Naive B cell (primary cell): ENCODE measurements around the gene RAB44. TPM values are rescaled to one million over a fixed set of nuclear protein-coding genes. Genes with fewer than 3 reads are reported as not detected.

Experiments
- ATAC-seq, 2 donors: fragments of 150-1000 bp; cut with Tn5 transposase; 2 replicates each; pipeline ENCODE4 v1.10.0; 2021; ENCODE audit warnings: low read depth in 2 of 2, mild to moderate bottlenecking in 2 of 2, moderate library complexity in 2 of 2
- DNase-seq: peaks from one replicate; pipeline ENCODE4 v3.0.0; 2022
- H3K27ac Mint-ChIP-seq, 6 donors: one replicate each; pipeline ENCODE4 v1.8.0; 2020 to 2022; ENCODE audit warnings: mild to moderate bottlenecking in 6 of 6, mixed read lengths in 6 of 6, moderate library complexity in 5 of 6, inconsistent platforms in 2 of 6
- H3K27me3 Mint-ChIP-seq, 3 donors: one replicate each; pipeline ENCODE4 v1.8.0; 2021 to 2022; ENCODE audit warnings: mixed read lengths in 3 of 3, mild to moderate bottlenecking in 1 of 3
- H3K36me3 Mint-ChIP-seq, 2 donors: one replicate each; pipeline ENCODE4 v1.8.0; 2020 to 2022; ENCODE audit warnings: mixed read lengths in 2 of 2, inconsistent platforms in 1 of 2, mild to moderate bottlenecking in 1 of 2
- H3K4me1 Mint-ChIP-seq, 3 donors: one replicate each; pipeline ENCODE4 v1.8.0; 2020 to 2022; ENCODE audit warnings: mixed read lengths in 3 of 3, inconsistent platforms in 1 of 3, mild to moderate bottlenecking in 1 of 3, moderate library complexity in 1 of 3
- H3K4me3 Mint-ChIP-seq, 8 donors: one replicate each; pipeline ENCODE4 v1.8.0; 2020 to 2022; ENCODE audit warnings: mild to moderate bottlenecking in 8 of 8, mixed read lengths in 8 of 8, moderate library complexity in 8 of 8, inconsistent platforms in 2 of 8
- H3K9me3 Mint-ChIP-seq, 7 donors: one replicate each; pipeline ENCODE4 v1.8.0; 2020 to 2022; ENCODE audit warnings: mixed read lengths in 7 of 7, mild to moderate bottlenecking in 5 of 7, inconsistent platforms in 2 of 7, moderate library complexity in 1 of 7
- polyA plus RNA-seq, 6 donors: library from polyadenylated mRNA; unstranded; fragments of 300-500 nt; fragmentation: Illumina TruSeq; gene quantifications; one replicate each; pipeline ENCODE4 v1.2.3, GENCODE V29; 2021; ENCODE audit warnings: low read depth in 6 of 6

RAB44 gene
- polyA plus RNA-seq, 6 donors from 2014 or later = not detected

- peaks cover 40 to 58% (median 51%) of the 10 kb centered on the region in 3 donors for H3K4me1 Mint-ChIP-seq
- ATAC-seq (no peak), DNase-seq (no peak)
- peak overlapping the region in 1 of 8 donors; percentile 43 for H3K4me3 Mint-ChIP-seq
- H3K27ac Mint-ChIP-seq = no peak overlapping the region
- peaks cover 0 to 8% of the 10 kb centered on the region in 2 donors for H3K36me3 Mint-ChIP-seq
- H3K27me3 Mint-ChIP-seq = no peaks in the 10 kb centered on the region
- H3K9me3 Mint-ChIP-seq = no peaks in the 10 kb centered on the region
These were observed 39.6 kb downstream of the RAB44 start for GRCh38 chr6:36737043-36737785.

DNA sequence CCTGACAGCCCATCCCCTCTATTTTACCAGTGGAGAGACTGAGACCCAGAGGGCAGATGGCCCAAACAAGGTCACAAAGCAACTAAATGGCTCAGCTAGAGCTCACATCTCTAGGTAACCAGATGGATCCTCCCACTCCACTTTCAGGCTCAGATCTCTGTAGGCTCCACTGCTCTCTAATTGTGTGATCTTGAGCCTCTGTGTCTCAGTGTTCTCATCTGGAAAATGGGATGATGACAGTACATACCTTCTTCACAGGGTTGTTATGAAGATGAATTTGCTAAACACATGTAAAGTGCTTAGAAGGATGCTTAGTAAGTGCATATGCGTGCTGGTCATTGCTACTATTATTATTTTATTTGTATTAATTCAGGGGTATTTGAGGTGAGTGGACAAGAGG is 40.5 kb downstream of the RAB44 start:
- ATAC-seq (no peak), DNase-seq (no peak)
- Mint-ChIP-seq H3K9me3 (no peaks in the 10 kb centered on the region), H3K4me3 (no peak overlapping the region), H3K36me3 (peaks cover 4 to 17% of the 10 kb centered on the region in 2 donors), H3K27ac (peak overlapping the region in 3 of 6 donors; percentile 16 to 87 (median 44)), H3K27me3 (no peaks in the 10 kb centered on the region), H3K4me1 (peaks cover 48 to 66% (median 58%) of the 10 kb centered on the region in 3 donors)

- Mint-ChIP-seq H3K4me3 (peak overlapping the region in 7 of 8 donors; percentile 59 to 85 (median 73)), H3K9me3 (no peaks in the 10 kb centered on the region), H3K4me1 (peaks cover 57 to 73% (median 66%) of the 10 kb centered on the region in 3 donors), H3K27ac (peak overlapping the region; percentile 64 to 95 (median 90)), H3K27me3 (no peaks in the 10 kb centered on the region), H3K36me3 (peaks cover 14 to 33% of the 10 kb centered on the region in 2 donors)
- ATAC-seq = peak; percentile 77 to 80
- no peak for DNase-seq
These were observed 42.6 kb downstream of the RAB44 start for GRCh38 chr6:36739947-36740817.

- no peak for DNase-seq
- Mint-ChIP-seq H3K9me3 (no peaks in the 10 kb centered on the region), H3K27ac (peak overlapping the region; percentile 64 to 95 (median 90)), H3K27me3 (no peaks in the 10 kb centered on the region), H3K4me1 (peaks cover 57 to 73% (median 65%) of the 10 kb centered on the region in 3 donors), H3K36me3 (peaks cover 14 to 34% of the 10 kb centered on the region in 2 donors), H3K4me3 (peak overlapping the region in 7 of 8 donors; percentile 59 to 85 (median 73))
- ATAC-seq = peak in 1 of 2 donors; percentile 51
These were observed 43.2 kb downstream of the RAB44 start for GRCh38 chr6:36740818-36741179.

- no peak for ATAC-seq
- peak overlapping the region in 1 of 8 donors; percentile 25 for H3K4me3 Mint-ChIP-seq
These were observed 44.5 kb downstream of the RAB44 start for GRCh38 chr6:36742146-36742545.

DNA sequence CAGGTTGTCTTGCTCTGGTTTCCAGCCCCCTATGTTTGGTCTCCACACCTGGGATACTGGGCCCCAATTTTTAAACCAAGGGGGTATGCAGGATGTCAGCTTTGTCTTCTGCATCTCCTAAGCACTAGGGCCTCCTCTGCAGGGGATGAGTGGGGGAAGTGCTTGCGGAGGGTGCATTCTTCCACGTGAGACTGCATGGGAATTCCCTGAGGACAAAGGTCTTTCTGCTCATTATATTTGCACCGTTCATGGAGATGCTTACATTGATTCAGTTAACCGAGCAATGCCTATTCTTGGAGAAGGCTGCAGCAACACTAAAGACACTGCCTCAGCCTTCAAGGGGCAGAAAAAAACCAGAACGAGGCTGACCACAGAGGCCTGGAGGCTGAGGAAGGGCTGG is 45.4 kb downstream of the RAB44 start:
- Mint-ChIP-seq H3K36me3 (peaks cover 14 to 46% of the 10 kb centered on the region in 2 donors), H3K27me3 (no peaks in the 10 kb centered on the region), H3K9me3 (no peaks in the 10 kb centered on the region), H3K4me3 (peak overlapping the region in 5 of 8 donors; percentile 17 to 85 (median 61)), H3K4me1 (peaks cover 59 to 72% (median 69%) of the 10 kb centered on the region in 3 donors), H3K27ac (peak overlapping the region in 4 of 6 donors; percentile 28 to 96 (median 74))
- no peak for DNase-seq
- no peak for ATAC-seq

More at GRCh38 chr6:36742146-36742545, 44.5 kb downstream of the RAB44 start:
- H3K9me3 Mint-ChIP-seq = no peaks in the 10 kb centered on the region
- H3K27me3 Mint-ChIP-seq = no peaks in the 10 kb centered on the region
- peaks cover 14 to 42% of the 10 kb centered on the region in 2 donors for H3K36me3 Mint-ChIP-seq
- peak overlapping the region in 2 of 6 donors; percentile 49 to 87 for H3K27ac Mint-ChIP-seq
- no peak for DNase-seq
- peaks cover 63 to 78% (median 72%) of the 10 kb centered on the region in 3 donors for H3K4me1 Mint-ChIP-seq

DNA sequence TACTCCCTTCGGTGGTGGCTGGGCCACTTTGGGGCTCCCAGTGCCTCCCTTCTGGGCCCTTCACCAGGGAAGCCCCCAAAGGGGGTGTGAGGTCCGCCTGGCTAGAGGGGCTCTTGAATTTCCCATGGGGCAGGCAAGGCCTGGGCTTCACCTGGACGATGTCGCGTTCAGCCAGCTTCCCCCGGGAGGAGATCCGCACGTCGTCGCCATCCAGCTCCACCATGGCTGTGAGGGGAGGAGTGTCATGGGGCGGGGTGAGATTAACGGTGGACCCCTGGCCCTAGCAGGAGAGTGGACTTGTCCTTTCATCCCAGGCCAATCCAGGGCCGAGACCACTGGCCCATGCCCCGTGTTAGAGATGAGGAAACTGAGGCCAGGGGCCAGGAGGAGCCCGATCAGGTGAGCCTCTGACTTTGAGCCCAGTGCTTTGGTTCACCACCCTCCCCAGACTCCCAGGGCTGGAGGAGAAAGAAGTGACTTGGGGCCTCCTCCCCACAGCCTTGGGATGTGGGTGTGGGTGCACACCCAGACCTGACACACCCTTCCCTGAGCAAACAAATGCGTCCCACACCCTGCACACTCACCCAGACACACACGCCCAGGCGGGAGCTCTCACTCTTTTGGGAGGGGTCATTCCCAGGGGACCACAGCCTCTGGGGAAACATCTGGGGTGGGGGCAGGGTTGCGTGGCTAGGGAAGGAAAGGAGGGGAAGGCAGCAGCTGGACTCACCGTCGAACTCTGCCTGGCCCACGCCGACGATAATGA is 46.1 kb downstream of the RAB44 start:
- peaks cover 14 to 52% of the 10 kb centered on the region in 2 donors for H3K36me3 Mint-ChIP-seq

GRCh38 chr6:36744304-36744673 is 46.7 kb downstream of the RAB44 start:
- H3K9me3 Mint-ChIP-seq = peaks cover 0 to 4% (median under 1%) of the 10 kb centered on the region in 7 donors
- H3K36me3 Mint-ChIP-seq = peaks cover 16 to 58% of the 10 kb centered on the region in 2 donors
- ATAC-seq (peak in 1 of 2 donors; percentile 6), DNase-seq (no peak)
- H3K4me3 Mint-ChIP-seq = peak overlapping the region in 7 of 8 donors; percentile 60 to 89 (median 82)
- peak overlapping the region in 5 of 6 donors; percentile 20 to 85 (median 80) for H3K27ac Mint-ChIP-seq
- H3K4me1 Mint-ChIP-seq = peaks cover 58 to 69% (median 68%) of the 10 kb centered on the region in 3 donors
- no peaks in the 10 kb centered on the region for H3K27me3 Mint-ChIP-seq

More for the DNA sequence above, 46.1 kb downstream of the RAB44 start:
- Mint-ChIP-seq H3K9me3 (peaks cover 0 to 4% (median 0%) of the 10 kb centered on the region in 7 donors), H3K4me3 (peak overlapping the region in 6 of 8 donors; percentile 60 to 89 (median 82)), H3K4me1 (peaks cover 55 to 70% (median 68%) of the 10 kb centered on the region in 3 donors), H3K27me3 (no peaks in the 10 kb centered on the region), H3K27ac (peak overlapping the region in 4 of 6 donors; percentile 73 to 85 (median 82))
- no peak for DNase-seq
- peak in 1 of 2 donors; percentile 22 for ATAC-seq

DNA sequence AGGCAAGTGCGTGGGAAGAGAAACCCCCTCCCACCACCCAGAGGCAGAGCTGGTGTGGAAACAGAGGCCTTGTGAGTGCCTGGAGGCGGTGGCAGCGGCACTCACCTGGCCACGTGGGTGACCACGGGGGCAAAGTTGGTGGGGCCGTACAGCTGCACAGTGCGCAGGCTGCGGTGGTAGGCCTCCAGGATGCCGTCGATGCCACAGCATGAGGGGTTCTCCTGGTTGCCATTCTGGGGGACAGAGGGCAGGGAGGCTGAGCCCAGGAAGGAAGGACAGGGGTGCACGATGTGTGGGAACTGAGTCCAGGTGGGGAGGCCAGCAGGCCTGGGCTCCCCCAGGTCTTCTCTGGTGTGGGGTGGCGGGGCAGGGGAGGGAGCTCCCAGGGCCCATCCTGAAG is 47.7 kb downstream of the RAB44 start:
- H3K4me3 Mint-ChIP-seq = peak overlapping the region in 1 of 8 donors; percentile 61
- peaks cover 0 to 6% (median 2%) of the 10 kb centered on the region in 7 donors for H3K9me3 Mint-ChIP-seq
- no peak for DNase-seq
- peak overlapping the region in 2 of 6 donors; percentile 70 to 73 for H3K27ac Mint-ChIP-seq
- no peak for ATAC-seq
- H3K4me1 Mint-ChIP-seq = peaks cover 58 to 70% (median 67%) of the 10 kb centered on the region in 3 donors
- H3K27me3 Mint-ChIP-seq = no peaks in the 10 kb centered on the region
- H3K36me3 Mint-ChIP-seq = peaks cover 19 to 57% of the 10 kb centered on the region in 2 donors

- no peak for DNase-seq
- peaks cover 0 to 6% (median 2%) of the 10 kb centered on the region in 7 donors for H3K9me3 Mint-ChIP-seq
- peaks cover 19 to 53% of the 10 kb centered on the region in 2 donors for H3K36me3 Mint-ChIP-seq
- ATAC-seq = no peak
- peak overlapping the region in 4 of 6 donors; percentile 37 to 62 (median 54) for H3K27ac Mint-ChIP-seq
- no peak overlapping the region for H3K4me3 Mint-ChIP-seq
- H3K27me3 Mint-ChIP-seq = no peaks in the 10 kb centered on the region
- H3K4me1 Mint-ChIP-seq = peaks cover 57 to 67% (median 67%) of the 10 kb centered on the region in 3 donors
These were observed 48.2 kb downstream of the RAB44 start for GRCh38 chr6:36745836-36746235.

DNA sequence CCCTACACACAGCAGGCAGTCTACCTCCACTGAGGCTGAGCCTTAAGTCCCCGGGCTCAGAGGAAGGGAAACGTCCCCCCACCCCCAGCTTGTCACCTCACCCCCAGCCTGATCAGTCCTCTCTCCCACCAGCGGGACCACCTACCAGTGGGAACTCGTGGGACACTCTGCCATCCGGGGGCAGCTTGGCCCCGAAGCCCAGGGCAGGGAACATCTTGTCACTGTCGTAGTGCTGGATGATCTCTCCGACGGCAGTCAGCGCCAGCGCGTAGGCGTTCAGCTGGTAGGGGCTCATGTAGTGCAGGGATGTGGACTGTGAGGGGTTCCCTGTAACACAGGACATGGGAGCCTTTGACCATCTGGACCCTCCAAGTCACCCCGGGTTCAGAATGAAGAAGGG is 48.6 kb downstream of the RAB44 start:
- ATAC-seq (no peak), DNase-seq (no peak)
- H3K27me3 Mint-ChIP-seq = no peaks in the 10 kb centered on the region
- H3K4me3 Mint-ChIP-seq = no peak overlapping the region
- peak overlapping the region in 4 of 6 donors; percentile 37 to 88 (median 58) for H3K27ac Mint-ChIP-seq
- peaks cover 19 to 57% of the 10 kb centered on the region in 2 donors for H3K36me3 Mint-ChIP-seq
- H3K4me1 Mint-ChIP-seq = peaks cover 56 to 67% (median 67%) of the 10 kb centered on the region in 3 donors
- peaks cover 0 to 6% (median 2%) of the 10 kb centered on the region in 7 donors for H3K9me3 Mint-ChIP-seq

DNA sequence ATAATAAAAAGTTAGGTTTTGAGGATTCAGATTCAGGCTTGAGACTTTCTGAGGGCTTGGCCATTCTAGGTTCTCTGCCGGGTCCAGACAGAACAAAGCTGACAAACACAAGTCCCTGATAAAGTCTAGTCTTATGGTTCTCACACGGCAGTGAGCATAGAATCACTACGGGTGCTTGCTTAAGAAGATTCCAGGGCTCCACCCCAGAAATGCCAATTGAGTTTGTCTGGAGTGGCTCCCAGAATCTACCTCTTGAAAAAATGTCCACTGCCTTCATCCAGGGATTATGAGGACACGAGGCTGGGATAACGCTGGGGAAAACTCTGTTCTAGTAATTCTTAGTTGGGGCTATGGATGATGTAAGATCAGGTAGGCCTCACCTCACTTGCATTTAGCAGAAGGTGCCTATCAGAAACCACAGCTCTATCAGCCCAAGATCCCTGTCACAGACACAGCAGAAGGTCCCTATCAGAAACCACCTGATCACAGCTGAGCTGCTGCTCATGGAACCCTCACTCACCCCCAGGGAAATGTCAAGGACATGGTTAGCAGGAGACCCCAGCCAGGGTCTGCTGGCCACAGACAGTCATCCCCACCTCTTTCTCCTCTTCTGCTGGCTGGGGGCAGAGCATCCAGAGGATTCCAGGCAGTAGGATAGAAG is 52.3 kb downstream of the RAB44 start:
- Mint-ChIP-seq H3K4me3 (peak overlapping the region in 5 of 8 donors; percentile 12 to 66 (median 32)), H3K27me3 (no peaks in the 10 kb centered on the region), H3K4me1 (peaks cover 60 to 76% (median 71%) of the 10 kb centered on the region in 3 donors), H3K9me3 (peaks cover 0 to 6% (median 2%) of the 10 kb centered on the region in 7 donors), H3K27ac (peak overlapping the region in 5 of 6 donors; percentile 15 to 82 (median 71)), H3K36me3 (peaks cover 7 to 42% of the 10 kb centered on the region in 2 donors)
- ATAC-seq = no peak
- DNase-seq = no peak
